Measurements from ENCODE around the gene SCN5A.

GRCh38 chr3:38587548-38588131, 61.8 kb downstream of the SCN5A start:
- no peak for TF ChIP-seq CTCF (IDR thresholded peaks at IDR 0.05; ENCODE audit: insufficient read depth, low read depth, low read length)
- TF ChIP-seq EZH2 (IDR thresholded peaks at IDR 0.05; ENCODE audit: insufficient read depth, low read length): no peak
